LNCAP (cell line): ENCODE measurements around the gene CYB5B.

Experiments used
- CTCF ChIP-seq: fragments of 450-650 bp; IDR thresholded peaks from 2 replicates; pipeline ENCODE4 v1.5.1; 2017; ENCODE audit warnings: mild to moderate bottlenecking

Gene CYB5B

GRCh38 chr16:69465881-69466280, 41.5 kb downstream of the CYB5B start:
- no peak for TF ChIP-seq CTCF

GRCh38 chr16:69466547-69466946, 42.1 kb downstream of the CYB5B start:
- TF ChIP-seq CTCF = no peak

- no peak for TF ChIP-seq CTCF
Measured at GRCh38 chr16:69467080-69467479, 42.7 kb downstream of the CYB5B start.

GRCh38 chr16:69467531-69468204, 43.2 kb downstream of the CYB5B start:
- no peak for TF ChIP-seq CTCF

DNA sequence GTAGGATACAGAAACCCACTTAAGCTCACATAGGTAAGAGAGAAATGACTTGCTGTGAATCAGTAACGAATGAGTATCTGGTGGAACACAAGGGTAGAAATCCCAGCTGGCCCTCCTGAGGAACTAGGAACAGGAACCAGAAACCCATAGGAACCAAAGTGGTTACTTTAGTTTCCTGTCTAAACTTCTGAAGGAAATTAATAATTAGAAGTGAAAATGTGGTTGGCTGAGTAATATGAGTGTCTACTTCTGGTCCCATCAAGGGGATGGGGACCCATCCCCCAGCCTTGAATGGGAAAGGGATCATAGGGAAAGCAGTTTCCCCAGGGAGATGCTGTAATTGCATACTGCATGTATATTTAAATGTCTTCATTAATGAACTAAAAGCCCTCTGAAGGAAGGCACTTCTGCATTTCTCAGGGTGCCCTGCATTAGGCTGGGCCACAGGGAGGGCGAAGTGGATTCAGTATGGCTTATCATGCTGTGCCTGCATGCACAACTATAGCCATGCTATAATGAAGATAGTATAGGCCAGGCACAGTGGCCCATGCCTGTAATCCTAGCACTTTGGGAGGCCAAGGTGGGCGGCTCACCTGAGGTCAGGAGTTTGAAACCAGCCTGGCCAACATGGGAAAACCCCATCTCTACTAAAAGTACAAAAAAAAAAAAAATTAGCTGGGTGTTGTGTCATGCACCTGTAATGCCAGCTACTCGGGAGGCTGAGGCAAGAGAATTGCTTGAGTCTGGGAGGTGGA, 45.6 kb downstream of the CYB5B start:
- no peak for TF ChIP-seq CTCF

DNA sequence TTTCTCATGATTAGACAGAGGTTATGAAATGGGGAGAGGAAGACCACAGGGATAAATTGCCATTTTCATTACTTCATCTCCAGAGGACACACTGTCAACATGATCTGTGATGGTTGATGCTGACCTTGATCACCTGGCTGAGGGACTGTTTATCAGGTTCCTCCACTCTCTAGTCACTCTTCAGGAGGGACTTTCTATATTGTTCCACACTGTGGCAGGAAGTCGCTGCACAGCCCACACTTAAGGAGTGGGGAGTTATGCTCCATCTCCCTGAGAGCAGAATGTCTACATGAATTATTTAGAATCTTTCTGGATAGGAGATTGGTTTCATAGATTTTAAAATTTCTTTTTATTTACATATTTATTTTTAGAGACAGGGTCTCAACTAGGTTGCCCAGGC, 46.7 kb downstream of the CYB5B start:
- TF ChIP-seq CTCF = no peak

GRCh38 chr16:69474408-69474807, 50.0 kb downstream of the CYB5B start:
- no peak for TF ChIP-seq CTCF
